ENCODE results near the gene KLF1. TPM values are rescaled to one million over a fixed set of nuclear protein-coding genes. Genes with fewer than 3 reads are reported as not detected.

KLF1 gene
- total and polyA plus RNA-seq, 2 of the 8 experiments (the other 6 are each of a cell fraction or from before 2014, with no cell fraction given): 0.84 to 0.91 TPM

- TF ChIP-seq, protein P1, sequence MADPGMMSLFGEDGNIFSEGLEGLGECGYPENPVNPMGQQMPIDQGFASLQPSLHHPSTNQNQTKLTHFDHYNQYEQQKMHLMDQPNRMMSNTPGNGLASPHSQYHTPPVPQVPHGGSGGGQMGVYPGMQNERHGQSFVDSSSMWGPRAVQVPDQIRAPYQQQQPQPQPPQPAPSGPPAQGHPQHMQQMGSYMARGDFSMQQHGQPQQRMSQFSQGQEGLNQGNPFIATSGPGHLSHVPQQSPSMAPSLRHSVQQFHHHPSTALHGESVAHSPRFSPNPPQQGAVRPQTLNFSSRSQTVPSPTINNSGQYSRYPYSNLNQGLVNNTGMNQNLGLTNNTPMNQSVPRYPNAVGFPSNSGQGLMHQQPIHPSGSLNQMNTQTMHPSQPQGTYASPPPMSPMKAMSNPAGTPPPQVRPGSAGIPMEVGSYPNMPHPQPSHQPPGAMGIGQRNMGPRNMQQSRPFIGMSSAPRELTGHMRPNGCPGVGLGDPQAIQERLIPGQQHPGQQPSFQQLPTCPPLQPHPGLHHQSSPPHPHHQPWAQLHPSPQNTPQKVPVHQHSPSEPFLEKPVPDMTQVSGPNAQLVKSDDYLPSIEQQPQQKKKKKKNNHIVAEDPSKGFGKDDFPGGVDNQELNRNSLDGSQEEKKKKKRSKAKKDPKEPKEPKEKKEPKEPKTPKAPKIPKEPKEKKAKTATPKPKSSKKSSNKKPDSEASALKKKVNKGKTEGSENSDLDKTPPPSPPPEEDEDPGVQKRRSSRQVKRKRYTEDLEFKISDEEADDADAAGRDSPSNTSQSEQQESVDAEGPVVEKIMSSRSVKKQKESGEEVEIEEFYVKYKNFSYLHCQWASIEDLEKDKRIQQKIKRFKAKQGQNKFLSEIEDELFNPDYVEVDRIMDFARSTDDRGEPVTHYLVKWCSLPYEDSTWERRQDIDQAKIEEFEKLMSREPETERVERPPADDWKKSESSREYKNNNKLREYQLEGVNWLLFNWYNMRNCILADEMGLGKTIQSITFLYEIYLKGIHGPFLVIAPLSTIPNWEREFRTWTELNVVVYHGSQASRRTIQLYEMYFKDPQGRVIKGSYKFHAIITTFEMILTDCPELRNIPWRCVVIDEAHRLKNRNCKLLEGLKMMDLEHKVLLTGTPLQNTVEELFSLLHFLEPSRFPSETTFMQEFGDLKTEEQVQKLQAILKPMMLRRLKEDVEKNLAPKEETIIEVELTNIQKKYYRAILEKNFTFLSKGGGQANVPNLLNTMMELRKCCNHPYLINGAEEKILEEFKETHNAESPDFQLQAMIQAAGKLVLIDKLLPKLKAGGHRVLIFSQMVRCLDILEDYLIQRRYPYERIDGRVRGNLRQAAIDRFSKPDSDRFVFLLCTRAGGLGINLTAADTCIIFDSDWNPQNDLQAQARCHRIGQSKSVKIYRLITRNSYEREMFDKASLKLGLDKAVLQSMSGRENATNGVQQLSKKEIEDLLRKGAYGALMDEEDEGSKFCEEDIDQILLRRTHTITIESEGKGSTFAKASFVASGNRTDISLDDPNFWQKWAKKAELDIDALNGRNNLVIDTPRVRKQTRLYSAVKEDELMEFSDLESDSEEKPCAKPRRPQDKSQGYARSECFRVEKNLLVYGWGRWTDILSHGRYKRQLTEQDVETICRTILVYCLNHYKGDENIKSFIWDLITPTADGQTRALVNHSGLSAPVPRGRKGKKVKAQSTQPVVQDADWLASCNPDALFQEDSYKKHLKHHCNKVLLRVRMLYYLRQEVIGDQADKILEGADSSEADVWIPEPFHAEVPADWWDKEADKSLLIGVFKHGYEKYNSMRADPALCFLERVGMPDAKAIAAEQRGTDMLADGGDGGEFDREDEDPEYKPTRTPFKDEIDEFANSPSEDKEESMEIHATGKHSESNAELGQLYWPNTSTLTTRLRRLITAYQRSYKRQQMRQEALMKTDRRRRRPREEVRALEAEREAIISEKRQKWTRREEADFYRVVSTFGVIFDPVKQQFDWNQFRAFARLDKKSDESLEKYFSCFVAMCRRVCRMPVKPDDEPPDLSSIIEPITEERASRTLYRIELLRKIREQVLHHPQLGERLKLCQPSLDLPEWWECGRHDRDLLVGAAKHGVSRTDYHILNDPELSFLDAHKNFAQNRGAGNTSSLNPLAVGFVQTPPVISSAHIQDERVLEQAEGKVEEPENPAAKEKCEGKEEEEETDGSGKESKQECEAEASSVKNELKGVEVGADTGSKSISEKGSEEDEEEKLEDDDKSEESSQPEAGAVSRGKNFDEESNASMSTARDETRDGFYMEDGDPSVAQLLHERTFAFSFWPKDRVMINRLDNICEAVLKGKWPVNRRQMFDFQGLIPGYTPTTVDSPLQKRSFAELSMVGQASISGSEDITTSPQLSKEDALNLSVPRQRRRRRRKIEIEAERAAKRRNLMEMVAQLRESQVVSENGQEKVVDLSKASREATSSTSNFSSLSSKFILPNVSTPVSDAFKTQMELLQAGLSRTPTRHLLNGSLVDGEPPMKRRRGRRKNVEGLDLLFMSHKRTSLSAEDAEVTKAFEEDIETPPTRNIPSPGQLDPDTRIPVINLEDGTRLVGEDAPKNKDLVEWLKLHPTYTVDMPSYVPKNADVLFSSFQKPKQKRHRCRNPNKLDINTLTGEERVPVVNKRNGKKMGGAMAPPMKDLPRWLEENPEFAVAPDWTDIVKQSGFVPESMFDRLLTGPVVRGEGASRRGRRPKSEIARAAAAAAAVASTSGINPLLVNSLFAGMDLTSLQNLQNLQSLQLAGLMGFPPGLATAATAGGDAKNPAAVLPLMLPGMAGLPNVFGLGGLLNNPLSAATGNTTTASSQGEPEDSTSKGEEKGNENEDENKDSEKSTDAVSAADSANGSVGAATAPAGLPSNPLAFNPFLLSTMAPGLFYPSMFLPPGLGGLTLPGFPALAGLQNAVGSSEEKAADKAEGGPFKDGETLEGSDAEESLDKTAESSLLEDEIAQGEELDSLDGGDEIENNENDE (IDR thresholded peaks at IDR 0.05; ENCODE audit: insufficient replicate concordance, low read length): no peak
- TF ChIP-seq KDM5A (IDR thresholded peaks at IDR 0.05; ENCODE audit: low read length): no peak
- TF ChIP-seq CTCF (IDR thresholded peaks at IDR 0.05; ENCODE audit: control extremely low read depth in 1 of 3, insufficient read depth in 1 of 3, low read depth in 1 of 3, low read length in 3 of 3): no peak
- no peak for TF ChIP-seq TCF12 (IDR thresholded peaks at IDR 0.05; ENCODE audit: low read depth, low read length)
- no peak for TF ChIP-seq BCL11A (IDR thresholded peaks at IDR 0.05; ENCODE audit: low read depth in 2 of 2, low read length in 2 of 2)
- TF ChIP-seq ZNF274 (IDR thresholded peaks at IDR 0.05; ENCODE audit: borderline replicate concordance, extremely low read depth, low read length): no peak
- TF ChIP-seq CHD2 (IDR thresholded peaks at IDR 0.05; ENCODE audit: low read length): no peak
- TF ChIP-seq HDAC2 (IDR thresholded peaks at IDR 0.05; ENCODE audit: borderline replicate concordance in 1 of 2, low read depth in 2 of 2, low read length in 2 of 2): no peak
- no peak for TF ChIP-seq SP2 (IDR thresholded peaks at IDR 0.05; ENCODE audit: low read length)
These were observed 15.3 kb downstream of the KLF1 start (continued) for GRCh38 chr19:12871681-12872080.

Data from H1 (cell line).